GM21786 (cell line): ENCODE results near the gene LIFR.
A peak's percentile ranks its signal among the peaks of the same experiment; 100 is the strongest.

Source experiments
- ATAC-seq: cut with Tn5 transposase; IDR thresholded peaks from one replicate; pipeline ENCODE4 v1.9.1; 2021; ENCODE audit not compliant: unreplicated experiment

LIFR gene

DNA sequence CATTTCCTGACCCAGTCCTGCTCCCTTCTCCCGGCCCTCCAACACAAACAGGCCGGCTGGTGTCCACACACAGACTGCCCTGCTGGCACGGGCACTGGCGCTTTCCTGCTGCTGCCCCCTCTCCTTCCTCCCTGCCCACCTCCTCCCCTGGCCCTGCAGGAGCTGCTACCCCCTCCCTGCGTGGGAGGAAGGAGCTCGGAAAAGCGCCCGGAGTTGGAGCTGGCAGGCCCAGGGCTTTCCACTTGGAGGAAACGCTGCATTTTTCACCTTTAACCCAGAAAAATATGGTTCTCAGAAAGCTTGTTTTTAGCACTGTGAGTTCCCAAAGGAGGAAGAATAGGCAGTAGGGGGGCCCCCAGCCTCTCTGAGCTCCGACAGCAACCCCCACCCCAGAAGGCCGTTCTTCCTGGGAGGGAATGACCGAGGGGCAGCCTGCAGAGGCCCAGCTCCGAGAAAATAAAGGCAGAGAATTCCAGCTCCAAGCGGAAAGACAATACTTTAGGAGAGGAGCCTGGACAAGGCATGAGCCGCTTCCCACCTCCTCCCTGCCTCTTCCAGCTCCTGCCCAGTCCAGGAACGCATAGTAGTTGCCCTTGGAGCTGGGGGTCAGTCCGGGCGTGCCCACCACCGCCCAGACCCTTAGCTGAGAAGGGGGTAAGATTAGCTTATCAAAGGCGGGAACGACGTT is 88.9 kb downstream of the LIFR start:
- no peak for ATAC-seq

DNA sequence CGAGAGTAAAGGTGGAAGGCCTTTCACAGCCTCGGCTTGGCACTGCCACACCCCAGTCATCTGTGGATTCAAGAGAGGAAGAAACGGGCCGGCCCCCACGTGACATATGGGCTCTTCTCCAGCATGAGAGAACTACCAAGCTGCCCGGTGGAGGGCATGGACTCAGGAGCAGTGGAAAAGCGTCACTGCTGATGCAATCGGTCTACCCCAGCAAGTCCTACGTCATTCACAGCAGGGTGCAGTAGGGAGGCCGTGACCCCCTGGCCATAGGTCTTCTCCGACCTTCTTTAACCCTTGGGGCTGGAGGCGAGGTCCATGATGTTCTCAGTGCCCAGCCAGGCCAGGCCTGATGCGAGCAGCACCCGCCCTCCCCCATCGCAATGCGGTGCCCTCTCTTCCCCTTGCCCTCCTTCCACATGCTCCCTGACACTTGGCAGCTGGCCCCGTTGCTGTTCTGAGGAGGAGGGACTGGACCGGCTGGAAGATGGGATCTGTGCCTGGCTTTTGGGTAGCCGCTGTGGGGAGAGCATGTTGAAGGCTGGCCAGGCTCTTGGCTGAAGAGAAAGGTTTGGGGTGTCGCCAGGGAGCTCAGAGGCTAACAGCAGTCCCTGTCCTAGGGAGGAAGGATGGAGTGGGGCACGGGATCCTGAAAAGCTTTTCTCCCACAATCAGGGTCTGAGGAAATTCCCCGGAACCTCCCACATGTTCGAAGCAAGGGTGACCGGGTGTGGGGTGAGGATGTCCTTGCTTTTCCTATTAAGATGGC is 89.8 kb downstream of the LIFR start:
- ATAC-seq = no peak

DNA sequence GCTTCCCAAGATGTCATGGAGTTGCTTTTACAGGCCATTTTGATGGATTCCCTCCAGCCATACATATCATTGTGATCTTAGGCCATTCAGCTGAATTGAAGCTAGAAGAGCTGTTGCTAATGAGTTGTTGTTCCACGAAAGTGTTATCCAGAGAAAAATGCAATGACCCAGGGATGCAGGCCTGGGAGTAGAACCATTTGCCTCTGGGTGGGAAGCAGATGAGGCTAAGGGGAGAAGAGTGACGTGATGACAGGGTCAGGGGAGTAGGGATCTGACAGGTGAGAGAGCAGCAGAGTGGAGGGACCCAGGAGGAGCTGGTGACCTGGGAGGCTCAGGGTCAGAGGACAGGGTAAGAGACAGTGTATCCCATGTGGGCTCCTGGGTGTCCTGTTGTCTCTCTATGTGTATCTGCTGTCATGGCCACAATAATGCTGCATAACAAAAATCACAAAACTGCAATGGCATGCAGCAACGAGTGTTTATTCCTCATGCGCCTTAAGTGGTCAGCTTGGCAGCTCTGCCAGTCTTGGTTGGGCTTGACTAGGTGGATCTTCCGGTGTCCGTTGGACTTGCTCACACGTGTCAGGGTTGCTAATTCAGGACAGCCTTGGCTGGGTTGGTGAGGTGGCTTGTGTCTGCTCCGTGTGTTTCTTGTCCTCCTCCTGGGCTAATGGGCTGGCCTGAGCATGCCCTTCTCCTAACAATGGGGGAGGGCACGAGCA is 90.6 kb downstream of the LIFR start:
- no peak for ATAC-seq

DNA sequence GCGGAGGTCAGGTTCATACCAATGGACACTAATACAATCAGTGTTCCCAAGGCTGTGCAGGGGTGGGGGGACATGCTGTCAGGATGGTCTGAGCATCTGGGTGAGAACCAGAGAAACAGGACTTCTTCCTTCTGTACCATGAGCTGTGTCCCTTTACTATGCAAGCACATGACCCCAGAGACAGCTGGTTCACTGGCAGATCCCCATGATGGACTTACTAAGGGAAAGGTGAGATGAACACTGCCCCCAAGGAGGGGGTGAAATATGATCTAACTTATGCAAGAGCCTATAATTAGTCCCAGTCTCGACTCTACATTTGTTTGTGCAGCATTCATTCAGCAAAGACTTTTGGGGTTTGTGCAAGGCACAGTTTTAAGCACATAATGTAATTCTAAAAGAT is 91.4 kb downstream of the LIFR start:
- no peak for ATAC-seq

DNA sequence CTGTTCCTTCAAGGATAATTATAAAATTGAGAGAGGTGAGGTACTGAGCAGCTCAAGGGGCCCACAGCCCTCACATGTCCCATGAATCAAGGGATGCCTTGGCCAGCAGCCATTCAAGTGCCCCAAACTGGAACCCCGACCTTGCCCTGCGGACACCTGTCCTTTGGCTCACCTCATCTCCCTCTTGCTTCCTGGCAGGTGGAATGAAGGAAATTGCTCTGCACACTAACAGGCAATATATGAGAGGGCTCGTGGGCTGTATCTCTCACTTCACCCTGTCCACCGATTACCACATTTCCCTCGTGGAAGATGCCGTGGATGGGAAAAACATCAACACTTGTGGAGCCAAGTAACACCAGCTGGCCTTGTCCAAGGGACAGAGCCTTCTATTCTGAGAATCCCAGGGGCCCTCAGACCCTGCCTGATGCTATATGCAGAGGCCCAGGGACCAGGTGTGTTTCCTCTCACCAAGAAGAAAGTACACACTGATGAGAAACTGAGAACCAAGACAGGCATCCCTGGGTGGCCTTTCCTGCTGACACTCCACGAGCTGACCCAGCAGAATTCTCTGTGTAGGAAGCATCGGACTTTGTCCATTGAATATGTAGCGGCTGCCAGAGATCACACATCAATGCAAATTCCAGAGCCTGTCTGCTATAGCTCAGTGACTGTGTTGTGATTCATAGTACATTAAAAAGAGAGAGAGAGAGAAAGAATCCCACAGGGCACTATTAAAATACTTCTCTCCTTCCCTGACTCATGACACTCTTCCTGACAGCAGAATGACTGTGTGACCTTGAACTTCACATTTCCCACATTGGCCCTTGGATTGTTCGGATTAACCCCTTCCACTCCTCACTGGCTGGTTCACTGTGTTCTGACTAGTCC is 92.6 kb downstream of the LIFR start:
- ATAC-seq = no peak

DNA sequence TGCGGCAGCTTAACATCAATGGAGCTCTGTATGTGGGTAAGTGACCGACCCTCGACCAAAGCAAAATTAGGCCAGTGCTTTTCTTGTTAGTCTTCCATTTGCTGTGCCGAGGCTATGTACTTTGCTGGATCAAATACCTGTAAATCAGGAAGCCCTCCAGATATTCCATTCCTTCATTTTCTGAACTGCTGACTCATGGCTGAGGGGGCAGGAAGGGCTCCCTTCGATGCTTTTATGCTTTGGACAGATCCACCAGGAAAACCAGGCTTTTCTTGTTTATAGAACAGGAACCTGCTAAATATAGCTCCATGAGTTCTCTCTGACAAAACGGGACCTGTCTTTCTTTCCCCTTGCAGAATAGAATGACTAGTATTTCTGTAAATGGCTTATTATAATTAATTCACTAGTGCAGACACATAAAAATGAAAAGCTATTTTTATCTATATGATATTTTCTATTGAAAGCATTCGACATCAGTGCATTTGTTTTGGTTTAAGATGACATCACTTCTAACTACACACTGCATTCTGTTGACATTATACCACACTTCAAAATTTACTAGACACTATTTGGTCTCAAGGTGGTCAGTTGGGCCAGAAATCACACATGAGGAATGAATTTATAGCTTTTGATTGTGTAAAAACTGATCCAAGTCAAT is 93.3 kb downstream of the LIFR start:
- ATAC-seq = no peak

DNA sequence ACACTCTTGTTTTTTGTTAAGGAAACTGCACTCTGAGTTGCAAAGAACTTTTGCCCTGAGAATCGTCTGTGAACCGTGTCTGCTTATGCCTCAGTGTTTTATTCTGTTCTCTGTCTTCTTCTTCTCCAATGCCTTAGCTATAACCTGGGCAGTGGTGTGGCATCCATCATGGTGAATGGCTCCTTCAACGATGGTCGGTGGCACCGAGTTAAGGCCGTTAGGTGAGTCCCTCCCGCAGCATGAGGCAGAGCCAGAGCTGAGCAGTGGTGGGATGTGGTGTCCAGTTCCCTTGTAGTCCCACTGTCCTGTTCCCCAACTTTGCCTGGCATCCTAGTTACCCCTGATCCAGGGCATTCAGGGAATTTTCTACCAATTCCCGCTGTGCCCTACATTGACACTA is 98.3 kb downstream of the LIFR start:
- no peak for ATAC-seq

DNA sequence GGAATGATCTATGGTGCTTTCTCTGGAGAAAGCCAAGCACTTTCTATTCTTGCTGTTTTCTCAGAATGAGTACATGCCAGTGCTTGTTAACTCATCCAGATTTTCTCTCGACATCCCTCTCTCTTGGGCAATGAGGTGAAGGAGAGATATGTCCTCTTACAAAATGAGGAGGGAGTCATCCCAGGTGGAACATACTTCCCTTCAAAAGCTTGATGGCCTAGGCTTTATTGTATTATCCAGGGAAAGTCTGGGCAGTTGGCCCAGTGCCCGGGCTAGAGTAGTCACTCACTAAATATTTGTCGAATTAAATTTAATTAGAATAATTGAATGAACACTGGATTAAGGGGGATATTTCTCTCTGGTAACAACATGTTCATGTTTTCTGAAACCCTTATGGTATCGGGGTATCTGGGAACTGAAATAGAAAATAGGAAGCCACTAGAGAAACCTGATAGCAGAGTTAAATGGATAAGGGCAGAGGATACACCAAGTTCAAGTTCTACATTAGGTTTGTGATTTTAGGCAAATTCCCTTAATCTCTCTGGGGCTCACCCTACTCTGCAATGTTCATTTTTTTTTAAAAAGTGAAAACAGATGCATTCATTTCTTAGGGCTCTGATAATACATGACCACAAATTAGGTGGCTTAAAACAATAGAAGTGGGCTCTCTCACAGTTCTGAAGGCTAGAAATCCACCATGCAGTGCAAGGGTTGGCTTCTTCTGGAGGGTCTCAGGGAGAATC is 99.6 kb downstream of the LIFR start:
- ATAC-seq = no peak

DNA sequence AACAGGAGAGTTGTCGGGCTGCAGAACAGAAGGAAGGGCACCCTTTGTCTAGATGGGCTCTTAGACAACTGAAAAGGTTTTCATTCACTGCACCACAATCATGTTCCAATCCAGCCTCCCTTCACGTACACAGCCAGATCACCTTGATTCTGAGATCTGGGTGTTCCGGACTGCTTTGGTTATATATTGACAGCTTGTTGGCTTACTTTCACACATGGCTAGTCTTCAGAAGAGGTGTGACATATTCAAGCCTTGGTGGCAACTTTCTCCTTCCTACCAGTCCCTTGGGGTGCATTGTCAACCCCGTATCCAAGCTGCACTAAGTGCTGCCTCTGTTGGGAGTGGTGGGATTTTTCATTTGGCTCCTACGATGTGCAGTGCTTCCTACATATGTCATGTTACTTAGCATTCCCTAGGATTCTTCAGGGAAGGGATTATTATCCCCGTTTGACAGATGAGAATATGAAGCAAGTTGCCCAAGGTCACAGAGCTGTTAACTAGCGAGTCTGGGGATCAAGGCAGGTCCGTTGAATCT is 100.6 kb downstream of the LIFR start:
- ATAC-seq = no peak

DNA sequence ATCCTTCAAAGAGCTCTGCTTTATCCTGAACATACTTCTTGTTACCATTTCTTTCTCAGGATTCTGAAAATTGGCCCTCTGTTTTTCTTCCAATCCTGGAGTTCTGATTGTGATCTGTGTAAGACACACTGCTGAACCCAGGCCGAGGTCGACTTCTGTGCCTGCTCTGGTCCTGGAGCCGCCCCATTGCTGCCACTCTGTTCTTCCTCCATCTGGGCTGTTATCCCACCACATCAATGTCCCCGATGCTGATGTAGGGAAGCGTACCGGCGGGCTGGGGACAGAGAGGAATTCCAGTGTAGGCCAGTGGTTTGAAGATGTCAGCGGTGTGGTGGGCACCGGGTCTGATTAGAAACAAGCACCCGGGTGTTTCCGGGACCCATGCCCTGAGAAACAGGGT is 102.5 kb downstream of the LIFR start:
- no peak for ATAC-seq

DNA sequence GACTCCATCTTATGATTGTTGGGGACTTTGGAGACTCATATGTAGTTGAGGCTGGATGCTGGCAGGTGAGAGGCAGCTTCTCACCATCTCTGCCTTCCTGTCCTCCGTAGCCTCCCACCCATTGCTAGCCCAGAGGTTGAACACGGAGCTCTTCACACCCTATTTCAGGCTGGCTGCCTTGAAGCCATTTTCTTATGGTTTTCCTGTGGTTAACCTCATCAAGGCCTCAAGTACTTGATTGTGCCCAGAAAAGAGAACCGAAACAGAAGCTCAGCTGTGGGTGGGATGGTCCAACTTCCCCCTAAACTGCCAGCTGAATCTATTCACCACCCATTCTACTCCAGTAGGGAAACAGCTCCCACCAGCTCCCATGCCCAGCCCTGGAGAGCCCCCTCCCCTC is 102.9 kb downstream of the LIFR start:
- peak; percentile 98 for ATAC-seq

DNA sequence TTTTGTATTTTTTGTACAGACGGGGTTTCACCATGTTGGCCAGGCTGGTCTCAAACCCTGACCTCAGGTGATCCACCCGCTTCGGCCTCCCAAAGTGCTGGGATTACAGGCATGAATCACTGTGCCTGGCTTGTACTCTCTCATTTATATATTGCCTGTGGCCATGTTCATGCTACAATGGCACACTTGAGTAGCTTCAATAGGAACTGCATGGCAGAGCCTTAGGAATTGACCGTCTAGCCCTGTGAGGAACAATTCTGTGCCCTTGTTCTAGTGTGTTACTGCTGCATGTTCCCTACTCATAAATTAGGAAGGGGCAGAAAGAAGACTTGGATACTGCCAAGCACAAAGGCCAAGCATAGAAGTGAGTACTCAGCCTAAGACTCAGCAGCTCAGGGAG is 104.2 kb downstream of the LIFR start:
- ATAC-seq = no peak

DNA sequence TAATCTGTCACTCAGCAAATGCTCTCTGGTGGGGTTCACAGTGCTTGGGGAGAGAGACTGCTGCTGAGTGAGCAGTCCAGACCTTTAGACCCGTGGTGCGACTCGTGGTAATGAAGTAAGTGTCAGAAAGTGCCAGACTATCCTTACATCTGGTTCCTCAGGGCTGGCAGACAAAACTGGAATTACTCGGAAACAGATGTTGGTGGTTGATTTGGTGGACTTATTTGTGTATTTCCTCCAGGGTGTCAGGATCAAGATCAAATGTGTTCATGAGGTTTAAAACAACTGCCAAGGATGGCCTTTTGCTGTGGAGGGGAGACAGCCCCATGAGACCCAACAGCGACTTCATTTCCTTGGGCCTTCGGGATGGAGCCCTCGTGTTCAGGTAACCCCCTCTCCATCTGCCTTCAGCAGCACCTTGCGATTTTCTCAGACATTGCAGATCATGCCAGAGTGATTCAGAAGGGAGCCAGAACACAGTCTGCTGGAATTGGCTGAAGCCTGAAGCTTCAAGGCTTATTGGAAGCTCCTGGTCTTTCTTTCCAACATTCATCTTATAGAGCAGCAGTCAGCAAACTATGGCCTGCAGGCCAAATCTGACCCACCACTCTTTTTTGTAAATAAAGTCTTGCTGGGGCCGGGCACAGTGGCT is 105.2 kb downstream of the LIFR start:
- no peak for ATAC-seq

DNA sequence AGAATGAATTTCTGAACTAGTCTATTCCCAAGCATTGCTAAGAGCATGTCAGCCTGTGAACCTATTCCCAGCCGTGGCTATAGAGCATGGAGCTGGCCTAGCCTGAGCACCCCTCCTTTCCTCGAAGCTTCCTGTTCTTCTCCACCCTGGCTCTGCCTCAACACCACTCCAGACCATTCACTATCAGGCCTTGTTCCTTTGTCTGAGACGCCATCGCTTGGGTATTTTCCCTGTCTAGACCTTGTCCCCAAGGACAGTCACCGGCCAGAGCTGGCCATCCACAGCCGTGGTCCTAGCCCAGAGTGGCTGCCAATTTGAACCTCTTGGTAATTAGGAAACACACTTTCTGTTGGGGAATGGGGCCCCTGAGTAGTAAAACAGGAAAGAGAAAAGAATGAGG is 105.8 kb downstream of the LIFR start:
- ATAC-seq = no peak

DNA sequence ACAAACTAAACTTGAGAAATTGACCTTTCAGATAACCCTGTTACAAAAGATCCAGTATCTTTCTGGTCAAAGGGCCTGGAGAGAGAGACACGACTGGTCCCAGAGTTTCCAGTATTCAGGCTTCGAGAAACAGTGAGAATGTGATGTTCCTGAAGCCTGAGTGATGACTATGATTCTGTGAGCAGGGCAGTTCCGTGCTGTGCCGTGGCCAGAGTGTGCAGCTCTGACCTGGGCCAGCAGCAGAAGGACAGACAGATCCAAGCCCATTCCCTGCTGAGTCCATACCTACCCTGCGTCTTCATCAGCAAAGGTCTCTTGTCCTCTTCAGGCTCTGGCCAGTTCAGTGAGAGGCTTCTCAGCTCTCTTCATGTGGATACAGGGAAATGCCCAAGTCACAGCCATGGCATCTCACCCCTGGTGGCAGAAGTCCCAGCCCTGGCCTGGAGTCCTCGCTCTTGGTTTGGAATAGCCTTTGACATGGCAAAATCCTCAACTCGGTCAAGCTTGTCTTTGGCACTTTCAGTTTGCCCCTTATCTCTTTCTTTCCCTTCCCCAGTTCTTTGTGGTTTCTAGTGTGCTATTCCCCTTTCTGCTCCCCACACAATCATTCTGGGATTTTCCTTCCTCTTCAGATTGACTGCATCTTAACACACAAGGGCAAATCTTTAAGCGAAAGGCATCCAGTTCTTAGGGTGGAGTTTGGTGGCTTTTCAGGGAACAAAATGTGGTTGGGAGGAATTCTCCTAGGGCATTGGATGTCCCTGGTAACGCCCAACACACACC is 107.7 kb downstream of the LIFR start:
- no peak for ATAC-seq

DNA sequence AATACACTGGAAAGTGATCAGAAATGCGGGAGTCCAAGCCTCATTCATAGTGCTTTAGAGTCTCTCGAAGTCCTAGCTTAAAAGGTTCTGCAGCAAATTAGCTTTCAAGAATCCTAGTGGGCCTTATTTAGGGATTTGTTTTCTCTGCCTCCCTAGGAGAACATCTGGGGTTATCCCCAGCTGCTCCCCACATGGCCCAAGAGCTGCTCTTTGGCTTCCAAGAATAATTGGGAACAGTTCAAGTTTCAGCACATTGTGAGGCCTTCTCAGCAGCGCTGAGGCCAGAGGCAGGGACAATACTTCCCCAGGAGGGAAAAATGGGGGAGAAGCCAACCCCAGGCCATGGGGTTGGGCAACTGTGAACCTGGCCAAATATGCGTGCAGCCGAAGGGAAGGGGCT is 108.7 kb downstream of the LIFR start:
- ATAC-seq = no peak

DNA sequence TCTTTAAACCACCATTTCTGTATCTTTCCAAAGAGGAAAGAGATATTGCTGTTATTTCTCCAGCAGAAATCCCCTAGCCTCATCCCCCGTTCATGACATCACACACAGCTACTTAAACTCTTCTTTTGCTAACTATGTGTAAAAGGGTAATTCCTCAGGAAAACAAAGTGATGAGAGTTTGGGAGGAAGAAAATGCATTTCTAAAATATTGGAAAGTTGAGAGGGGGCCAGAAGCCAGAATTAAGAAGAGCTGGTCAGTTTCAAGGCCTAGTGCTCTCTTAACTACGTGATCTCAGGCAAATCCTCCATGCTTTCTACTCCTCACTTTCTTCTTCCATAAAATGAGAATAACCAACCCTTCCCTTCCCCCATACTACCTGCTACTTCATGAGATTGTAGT is 109.4 kb downstream of the LIFR start:
- no peak for ATAC-seq

DNA sequence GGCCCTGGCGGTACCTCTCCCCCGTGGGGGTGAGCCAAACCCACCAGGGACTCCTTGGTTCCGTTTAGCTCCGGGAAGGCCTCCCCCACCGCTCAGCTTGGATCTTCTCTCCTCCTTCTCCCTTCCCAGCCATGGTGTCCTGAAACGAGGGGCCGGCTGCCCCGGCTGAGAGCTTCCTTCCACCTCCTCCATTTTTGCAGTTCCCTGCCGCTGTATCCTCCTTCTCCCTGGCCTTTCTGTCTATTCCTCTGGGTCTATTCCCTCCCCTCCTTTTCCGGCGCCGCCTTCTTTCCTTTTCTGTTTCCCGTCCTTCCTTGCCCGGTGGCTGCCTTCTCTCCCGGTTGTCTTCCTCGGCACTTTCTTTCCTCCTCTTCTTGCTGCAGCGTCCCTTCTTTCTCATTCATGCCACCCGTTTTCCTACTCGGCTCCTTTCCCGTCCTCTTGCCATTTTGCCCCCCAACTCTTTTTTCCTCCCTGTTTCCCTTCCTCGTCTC is 110.4 kb downstream of the LIFR start:
- ATAC-seq = no peak
